B cell (primary cell): Measurements from ENCODE around the gene ZC3H10. TPM values are rescaled to one million over a fixed set of nuclear protein-coding genes. Genes with fewer than 3 reads are reported as not detected.

Experiments used
- ATAC-seq: fragments of 200-7000 bp; cut with Tn5 transposase; one replicate; pipeline ENCODE4 v1.10.0; 2021; ENCODE audit warnings: low read depth, mild to moderate bottlenecking, moderate number of reproducible peaks, moderate library complexity
- CTCF ChIA-PET: fragments of 350-600 bp; sonication (Branson Sonifier 250); formaldehyde crosslinking; loops from one replicate; lab custom pipeline; 2021; ENCODE audit warnings: antibody characterized with exemption, inconsistent platforms; lab: Charles Lee
- POLR2A ChIA-PET: fragments of 350-600 bp; sonication (Branson Sonifier 250); formaldehyde crosslinking; loops from one replicate; lab custom pipeline; 2021; ENCODE audit warnings: antibody characterized with exemption; lab: Charles Lee
- DNase-seq: peaks from one replicate; pipeline ENCODE4 v3.0.0; 2013
- H2AFZ ChIP-seq: 2 replicates; pipeline ENCODE4 v1.6.1; 2012; ENCODE audit warnings: mild to moderate bottlenecking, low read depth, low read length; ENCODE audit not compliant: insufficient read depth, poor library complexity, severe bottlenecking
- H3K27ac ChIP-seq, 2 donors: 1 replicate in 1 of 2; 2 replicates in 1 of 2; pipeline ENCODE4 v1.5.1; 2012 to 2013; ENCODE audit warnings: low read length in 2 of 2, mild to moderate bottlenecking in 2 of 2, moderate library complexity in 1 of 2
- H3K27me3 ChIP-seq, 4 experiments: fragments of 200-600 bp in 1 of 4; sonication (generic) in 1 of 4; replicated peaks in 1 of 4; 1 replicate in 2 of 4; 2 replicates in 2 of 4; pipeline versions ENCODE4 v1.6.1 to v1.7.0; 2013 to 2016; ENCODE audit warnings: low read length in 3 of 4, mild to moderate bottlenecking in 2 of 4, mixed read lengths in 1 of 4, moderate library complexity in 1 of 4; ENCODE audit not compliant: insufficient read depth in 4 of 4, control insufficient read depth in 3 of 4; ENCODE audit errors: control extremely low read depth in 1 of 4
- H3K36me3 ChIP-seq, 2 experiments: replicated peaks in 1 of 2; 1 replicate in 1 of 2; 2 replicates in 1 of 2; pipeline versions ENCODE4 v1.6.1 to v1.7.1; 2013; ENCODE audit warnings: low read length in 1 of 2; ENCODE audit not compliant: insufficient read depth in 2 of 2, control insufficient read depth in 1 of 2; ENCODE audit errors: control extremely low read depth in 1 of 2, extremely low read depth in 1 of 2
- H3K4me1 ChIP-seq, 2 donors: fragments of 200-600 bp in 1 of 2; sonication (generic) in 1 of 2; 1 replicate in 1 of 2; 2 replicates in 1 of 2; pipeline versions ENCODE4 v1.5.1 to v1.6.1; 2013 to 2017; ENCODE audit warnings: low read length in 2 of 2; ENCODE audit not compliant: control insufficient read depth in 2 of 2, insufficient read depth in 2 of 2
- H3K4me2 ChIP-seq: replicated peaks from 2 replicates; pipeline ENCODE3; 2012; ENCODE audit warnings: mild to moderate bottlenecking, low read depth, low read length; ENCODE audit not compliant: poor library complexity, severe bottlenecking
- H3K4me3 ChIP-seq, 5 experiments: fragments of 200-600 bp in 1 of 5; sonication (generic) in 1 of 5; 1 replicate in 3 of 5; 2 replicates in 2 of 5; pipeline versions ENCODE4 v1.5.1 to v1.7.0; 2011 to 2016; ENCODE audit warnings: low read length in 4 of 5, mild to moderate bottlenecking in 4 of 5, low read depth in 2 of 5, control low read depth in 1 of 5, moderate library complexity in 1 of 5; ENCODE audit not compliant: insufficient read depth in 1 of 5; ENCODE audit errors: control extremely low read depth in 1 of 5, extremely low read depth in 1 of 5
- H3K79me2 ChIP-seq: fragments of 200-600 bp; sonication (generic); one replicate; pipeline ENCODE4 v1.6.0; 2016; ENCODE audit warnings: low read length; ENCODE audit not compliant: control insufficient read depth, insufficient read depth
- H3K9ac ChIP-seq: fragments of 200-600 bp; sonication (generic); 2 replicates; pipeline ENCODE4 v1.6.1; 2017; ENCODE audit warnings: mild to moderate bottlenecking, low read length, moderate library complexity
- H3K9me3 ChIP-seq, 3 donors: one replicate each; pipeline versions ENCODE4 v1.6.1 to v1.7.1; 2013; ENCODE audit warnings: low read length in 2 of 3; ENCODE audit not compliant: control insufficient read depth in 2 of 3, insufficient read depth in 1 of 3; ENCODE audit errors: control extremely low read depth in 1 of 3
- H4K20me1 ChIP-seq: 2 replicates; pipeline ENCODE4 v1.6.0; 2012; ENCODE audit warnings: mild to moderate bottlenecking, low read length; ENCODE audit not compliant: insufficient read depth, control insufficient read depth, poor library complexity, severe bottlenecking
- H3K27ac Mint-ChIP-seq: one replicate; pipeline ENCODE4 v1.8.0; 2021; ENCODE audit warnings: mixed read lengths
- H3K27me3 Mint-ChIP-seq: one replicate; pipeline ENCODE4 v1.8.0; 2021; ENCODE audit warnings: mixed read lengths
- H3K4me1 Mint-ChIP-seq: one replicate; pipeline ENCODE4 v1.8.0; 2021; ENCODE audit warnings: mixed read lengths
- H3K4me3 Mint-ChIP-seq: one replicate; pipeline ENCODE4 v1.8.0; 2021; ENCODE audit warnings: mixed read lengths
- H3K9me3 Mint-ChIP-seq: one replicate; pipeline ENCODE4 v1.8.0; 2022; ENCODE audit warnings: mixed read lengths; ENCODE audit not compliant: insufficient read depth
- CTCF ChIP-seq: fragments of 200-600 bp; IDR thresholded peaks from one replicate; pipeline ENCODE4 v1.8.0; 2022; ENCODE audit warnings: antibody characterized with exemption, mild to moderate bottlenecking
- EZH2 ChIP-seq: IDR thresholded peaks from 2 replicates; pipeline ENCODE4 v1.6.1; 2012; ENCODE audit warnings: borderline replicate concordance, low read depth, mild to moderate bottlenecking, moderate library complexity, low read length; ENCODE audit not compliant: insufficient read depth, poor library complexity, severe bottlenecking
- WGBS: methylation state at CpG from one replicate; pipeline ENCODE4 v1.1.5; 2013; ENCODE audit warnings: missing lambda C conversion rate; ENCODE audit not compliant: insufficient coverage; 5-methylcytosine and 5-hydroxymethylcytosine counted together
- intact Hi-C: fragments of 100-400 bp; cut with micrococcal nuclease; formaldehyde crosslinking; loops from one replicate; pipeline ENCODE4 v1.10.0; 2022
- polyA plus RNA-seq: library from polyadenylated mRNA; depleted of rRNA; stranded (reverse); fragments of >200 nt; gene quantifications from 2 replicates; pipeline ENCODE4 v1.2.3, GENCODE V29; 2012
- total RNA-seq, 2 donors: library from RNA; stranded (reverse); fragments of 120-200 nt in 1 of 2; gene quantifications; 1 replicate in 1 of 2; 2 replicates in 1 of 2; pipeline versions ENCODE4 v1.2.3 to v1.2.4, GENCODE V29; 2013 to 2022

The ZC3H10 gene
- total and polyA plus RNA-seq, 2 donors (not counting 1 experiment from before 2014, with no cell fraction given), result 4.7 to 21.7 TPM

- no peaks in the 10 kb centered on the region for H3K79me2 ChIP-seq
- WGBS, result 100% methylated on average over 5 of the region's 7 CpGs
- intact Hi-C loops, result no loop called here
- ATAC-seq (no peak), DNase-seq (no peak)
- no peaks in the 10 kb centered on the region for H4K20me1 ChIP-seq
- H3K36me3 ChIP-seq, result peaks cover 3 to 72% of the 10 kb centered on the region in 2 experiments
- no peaks in the 10 kb centered on the region for H3K27me3 ChIP-seq
- H3K9ac ChIP-seq, result no peak overlapping the region
- CTCF ChIA-PET, result no interaction called here
- POLR2A ChIA-PET, result no interaction called here
- no peaks in the 10 kb centered on the region for H3K4me1 ChIP-seq
- no peaks in the 10 kb centered on the region for H3K9me3 Mint-ChIP-seq
- H3K4me2 ChIP-seq, result no peak overlapping the region
- H3K27ac ChIP-seq, result no peak overlapping the region
- H3K4me1 Mint-ChIP-seq, result no peaks in the 10 kb centered on the region
- no peak overlapping the region for H3K4me3 Mint-ChIP-seq
- H2AFZ ChIP-seq, result no peak overlapping the region
- TF ChIP-seq EZH2 (no peak), CTCF (no peak)
- H3K9me3 ChIP-seq, result no peaks in the 10 kb centered on the region
- H3K27me3 Mint-ChIP-seq, result no peaks in the 10 kb centered on the region
- no peak overlapping the region for H3K4me3 ChIP-seq
- H3K27ac Mint-ChIP-seq, result no peak overlapping the region
Measured at GRCh38 chr12:56172839-56173238, 54.8 kb downstream of the ZC3H10 start.

Other genes with a start within 250 kb of the ZC3H10 start
- gene PYM1, start 190.4 kb upstream of the ZC3H10 start, total RNA-seq, result 38.3 and 39.2 TPM in 2 replicates
- 17.9 and 22.5 TPM in 2 replicates for gene PYM1, start 190.4 kb upstream of the ZC3H10 start, polyA plus RNA-seq
- gene DGKA, start 187.1 kb upstream of the ZC3H10 start, total RNA-seq, result 238 and 239 TPM in 2 replicates
- gene DGKA, start 187.1 kb upstream of the ZC3H10 start, polyA plus RNA-seq, result 269 and 302 TPM in 2 replicates
- gene PMEL, start 152.2 kb upstream of the ZC3H10 start, total RNA-seq, result 0.32 and 0.90 TPM in 2 replicates
- 0.13 and 0.46 TPM in 2 replicates for gene PMEL, start 152.2 kb upstream of the ZC3H10 start, polyA plus RNA-seq
- 32.7 and 32.8 TPM in 2 replicates for gene CDK2, start 151.4 kb upstream of the ZC3H10 start, total RNA-seq
- gene CDK2, start 151.4 kb upstream of the ZC3H10 start, polyA plus RNA-seq, result 10.8 and 21.7 TPM in 2 replicates
- 96.1 and 111 TPM in 2 replicates for gene RAB5B, start 144.2 kb upstream of the ZC3H10 start, total RNA-seq
- 34.9 and 42.1 TPM in 2 replicates for gene RAB5B, start 144.2 kb upstream of the ZC3H10 start, polyA plus RNA-seq
- 6.3 and 7.5 TPM in 2 replicates for gene SUOX, start 121.0 kb upstream of the ZC3H10 start, total RNA-seq
- 3.1 and 3.4 TPM in 2 replicates for gene SUOX, start 121.0 kb upstream of the ZC3H10 start, polyA plus RNA-seq
- 7.6 and 8.9 TPM in 2 replicates for gene IKZF4, start 97.2 kb upstream of the ZC3H10 start, total RNA-seq
- 2.3 and 2.4 TPM in 2 replicates for gene IKZF4, start 97.2 kb upstream of the ZC3H10 start, polyA plus RNA-seq
- 19.4 and 21.0 TPM in 2 replicates for gene RPS26, start 76.3 kb upstream of the ZC3H10 start, total RNA-seq
- gene RPS26, start 76.3 kb upstream of the ZC3H10 start, polyA plus RNA-seq, result 549 and 2,188 TPM in 2 replicates
- not detected in 2 replicates for gene ERBB3, start 38.1 kb upstream of the ZC3H10 start, total RNA-seq
- gene ERBB3, start 38.1 kb upstream of the ZC3H10 start, polyA plus RNA-seq, result 0.06 and 0.10 TPM in 2 replicates
- gene PA2G4, start 13.7 kb upstream of the ZC3H10 start, total RNA-seq, result 77.3 and 84.6 TPM in 2 replicates
- gene PA2G4, start 13.7 kb upstream of the ZC3H10 start, polyA plus RNA-seq, result 53.4 and 56.7 TPM in 2 replicates
- 4,341 and 4,738 TPM in 2 replicates for gene RPL41, start 1.6 kb upstream of the ZC3H10 start, total RNA-seq
- 8,499 and 10,371 TPM in 2 replicates for gene RPL41, start 1.6 kb upstream of the ZC3H10 start, polyA plus RNA-seq
- gene ESYT1, start 10.0 kb downstream of the ZC3H10 start, total RNA-seq, result 151 and 154 TPM in 2 replicates
- 132 and 162 TPM in 2 replicates for gene ESYT1, start 10.0 kb downstream of the ZC3H10 start, polyA plus RNA-seq
- 23.7 and 25.7 TPM in 2 replicates for gene MYL6B, start 34.3 kb downstream of the ZC3H10 start, total RNA-seq
- gene MYL6B, start 34.3 kb downstream of the ZC3H10 start, polyA plus RNA-seq, result 18.7 and 27.8 TPM in 2 replicates
- 645 and 675 TPM in 2 replicates for gene MYL6, start 40.1 kb downstream of the ZC3H10 start, total RNA-seq
- 711 and 892 TPM in 2 replicates for gene MYL6, start 40.1 kb downstream of the ZC3H10 start, polyA plus RNA-seq
- 195 and 198 TPM in 2 replicates for gene SMARCC2, start 71.2 kb downstream of the ZC3H10 start, total RNA-seq
- 56.3 and 70.4 TPM in 2 replicates for gene SMARCC2, start 71.2 kb downstream of the ZC3H10 start, polyA plus RNA-seq
- 129 and 134 TPM in 2 replicates for gene RNF41, start 103.7 kb downstream of the ZC3H10 start, total RNA-seq
- gene RNF41, start 103.7 kb downstream of the ZC3H10 start, polyA plus RNA-seq, result 107 and 113 TPM in 2 replicates
- gene NABP2, start 106.1 kb downstream of the ZC3H10 start, total RNA-seq, result 12.4 and 14.9 TPM in 2 replicates
- 13.1 and 16.1 TPM in 2 replicates for gene NABP2, start 106.1 kb downstream of the ZC3H10 start, polyA plus RNA-seq
- 0.41 and 0.69 TPM in 2 replicates for gene SLC39A5, start 111.8 kb downstream of the ZC3H10 start, total RNA-seq
- 0.92 and 0.97 TPM in 2 replicates for gene SLC39A5, start 111.8 kb downstream of the ZC3H10 start, polyA plus RNA-seq
- gene ANKRD52, start 140.1 kb downstream of the ZC3H10 start, total RNA-seq, result 46.5 and 54.6 TPM in 2 replicates
- 16.3 and 17.9 TPM in 2 replicates for gene ANKRD52, start 140.1 kb downstream of the ZC3H10 start, polyA plus RNA-seq
- gene COQ10A, start 148.7 kb downstream of the ZC3H10 start, total RNA-seq, result 73.5 and 76.3 TPM in 2 replicates
- gene COQ10A, start 148.7 kb downstream of the ZC3H10 start, polyA plus RNA-seq, result 73.6 and 84.5 TPM in 2 replicates
- gene CS, start 182.1 kb downstream of the ZC3H10 start, total RNA-seq, result 151 and 154 TPM in 2 replicates
- 114 and 157 TPM in 2 replicates for gene CS, start 182.1 kb downstream of the ZC3H10 start, polyA plus RNA-seq
- 89.0 and 91.2 TPM in 2 replicates for gene CNPY2, start 197.7 kb downstream of the ZC3H10 start, total RNA-seq
- 52.9 and 61.9 TPM in 2 replicates for gene CNPY2, start 197.7 kb downstream of the ZC3H10 start, polyA plus RNA-seq
- 216 and 230 TPM in 2 replicates for gene PAN2, start 215.7 kb downstream of the ZC3H10 start, total RNA-seq
- gene PAN2, start 215.7 kb downstream of the ZC3H10 start, polyA plus RNA-seq, result 211 and 266 TPM in 2 replicates
- 18.5 and 20.5 TPM in 2 replicates for gene IL23A, start 220.6 kb downstream of the ZC3H10 start, total RNA-seq
- 24.9 and 32.6 TPM in 2 replicates for gene IL23A, start 220.6 kb downstream of the ZC3H10 start, polyA plus RNA-seq
- 298 and 309 TPM in 2 replicates for gene STAT2, start 241.8 kb downstream of the ZC3H10 start, total RNA-seq
- 252 and 261 TPM in 2 replicates for gene STAT2, start 241.8 kb downstream of the ZC3H10 start, polyA plus RNA-seq
- not detected in 2 replicates for gene APOF, start 244.6 kb downstream of the ZC3H10 start, total RNA-seq
- gene APOF, start 244.6 kb downstream of the ZC3H10 start, polyA plus RNA-seq, result not detected in 2 replicates